Suprapubic skin (tissue), 4 donors: ENCODE results near the gene HMX3. TPM values are rescaled to one million over a fixed set of nuclear protein-coding genes. Genes with fewer than 3 reads are reported as not detected.

Experiments
- DNase-seq, 2 donors: peaks; one replicate each; pipeline ENCODE4 v3.0.0-alpha.2; 2019; ENCODE audit warnings: low spot score in 2 of 2
- H3K27ac ChIP-seq: fragments of 200-600 bp; sonication (generic); one replicate; pipeline ENCODE4 v1.5.1; 2019
- H3K27me3 ChIP-seq: fragments of 200-600 bp; sonication (generic); one replicate; pipeline ENCODE4 v1.5.1; 2019
- H3K36me3 ChIP-seq: fragments of 200-600 bp; sonication (generic); one replicate; pipeline ENCODE4 v1.5.1; 2019
- H3K4me1 ChIP-seq: fragments of 200-600 bp; sonication (generic); one replicate; pipeline ENCODE4 v1.5.1; 2019
- H3K4me3 ChIP-seq: fragments of 200-600 bp; sonication (generic); one replicate; pipeline ENCODE4 v1.5.1; 2019; ENCODE audit warnings: mild to moderate bottlenecking
- H3K9me3 ChIP-seq: fragments of 200-600 bp; sonication (generic); one replicate; pipeline ENCODE4 v1.5.1; 2019
- CTCF ChIP-seq, 2 donors: fragments of 200-600 bp in 1 of 2; fragments of 450-650 bp in 1 of 2; sonication (generic) in 1 of 2; IDR thresholded peaks; one replicate each; pipeline ENCODE4 v1.5.1; 2016 to 2019; ENCODE audit warnings: antibody characterized with exemption in 2 of 2, mild to moderate bottlenecking in 1 of 2, moderate library complexity in 1 of 2
- EP300 ChIP-seq: sonication (generic); formaldehyde crosslinking; IDR thresholded peaks from one replicate; pipeline ENCODE4 v1.6.1; 2017; ENCODE audit warnings: antibody characterized with exemption
- POLR2A ChIP-seq, 2 donors: fragments of 450-650 bp; IDR thresholded peaks; one replicate each; pipeline ENCODE4 v1.6.1; 2017; ENCODE audit warnings: antibody characterized with exemption in 2 of 2, mild to moderate bottlenecking in 2 of 2, moderate library complexity in 2 of 2
- POLR2AphosphoS5 ChIP-seq, 3 donors: sonication (generic); formaldehyde crosslinking; IDR thresholded peaks; one replicate each; pipeline ENCODE4 v1.6.1; 2017; ENCODE audit warnings: antibody characterized with exemption in 3 of 3
- WGBS: methylation state at CpG from one replicate; pipeline ENCODE4 v1.1.5; 2018; 5-methylcytosine and 5-hydroxymethylcytosine counted together
- total RNA-seq, 4 donors: library from RNA; depleted of rRNA; stranded (reverse); fragments of >200 nt; gene quantifications; one replicate each; pipeline ENCODE4 v1.1.0, GENCODE V29; 2016

HMX3 gene
- total RNA-seq, 4 donors from 2014 or later = not detected

GRCh38 chr10:123153486-123154091 lies 17.8 kb downstream of the HMX3 start:
- H3K4me3 ChIP-seq = peak overlapping the region; percentile 92
- WGBS = 37% methylated on average over 9 of the region's 9 CpGs
- H3K4me1 ChIP-seq = peaks cover 41% of the 10 kb centered on the region
- peaks cover 15% of the 10 kb centered on the region for H3K36me3 ChIP-seq
- no peak overlapping the region for H3K27ac ChIP-seq
- DNase-seq = no peak
- TF ChIP-seq EP300 (no peak), POLR2A (IDR thresholded peaks at IDR 0.05) (no peak), CTCF (IDR thresholded peaks at IDR 0.05) (no peak), POLR2AphosphoS5 (IDR thresholded peaks at IDR 0.05) (no peak)
- H3K27me3 ChIP-seq = peaks cover 50% of the 10 kb centered on the region
- H3K9me3 ChIP-seq = no peaks in the 10 kb centered on the region

- H3K36me3 ChIP-seq = peaks cover 21% of the 10 kb centered on the region
- DNase-seq = peak; percentile 99
- H3K4me3 ChIP-seq = peak within 1 kb of the TSS; percentile 92
- peaks cover 44% of the 10 kb centered on the region for H3K27me3 ChIP-seq
- TF ChIP-seq EP300 = no peak
- peak; percentile 56 to 62 for TF ChIP-seq POLR2A (IDR thresholded peaks at IDR 0.05)
- TF ChIP-seq CTCF (IDR thresholded peaks at IDR 0.05) = peak in 1 of 2 donors; percentile 27
- peak in 2 of 3 donors; percentile 17 to 71 for TF ChIP-seq POLR2AphosphoS5 (IDR thresholded peaks at IDR 0.05)
- peaks cover 35% of the 10 kb centered on the region for H3K4me1 ChIP-seq
- H3K27ac ChIP-seq = peak within 1 kb of the TSS; percentile 85
- H3K9me3 ChIP-seq = no peaks in the 10 kb centered on the region
- 0% methylated on average over 22 of the region's 50 CpGs for WGBS
Observed at GRCh38 chr10:123154092-123154710, 18.4 kb downstream of the HMX3 start, which contains the start of gene BUB3. TSS of gene BUB3 (plus strand) at chr10:123154402. CDS start at chr10:123154918, 516 bp downstream.

- Histone ChIP-seq H3K4me3 (peak overlapping the region; percentile 92), H3K9me3 (no peaks in the 10 kb centered on the region), H3K27me3 (peaks cover 37% of the 10 kb centered on the region), H3K27ac (peak overlapping the region; percentile 85), H3K36me3 (peaks cover 24% of the 10 kb centered on the region), H3K4me1 (peaks cover 28% of the 10 kb centered on the region)
- 12% methylated on average over 21 of the region's 49 CpGs for WGBS
- no peak for DNase-seq
- no peak for TF ChIP-seq POLR2A (IDR thresholded peaks at IDR 0.05)
- no peak for TF ChIP-seq CTCF (IDR thresholded peaks at IDR 0.05)
- TF ChIP-seq EP300 = no peak
- TF ChIP-seq POLR2AphosphoS5 (IDR thresholded peaks at IDR 0.05) = no peak
Observed at GRCh38 chr10:123154711-123155505, 19.1 kb downstream of the HMX3 start.

- TF ChIP-seq CTCF (IDR thresholded peaks at IDR 0.05) (no peak), POLR2A (IDR thresholded peaks at IDR 0.05) (no peak), EP300 (no peak), POLR2AphosphoS5 (IDR thresholded peaks at IDR 0.05) (no peak)
- no peak overlapping the region for H3K27ac ChIP-seq
- H3K36me3 ChIP-seq = peaks cover 33% of the 10 kb centered on the region
- peaks cover 25% of the 10 kb centered on the region for H3K27me3 ChIP-seq
- WGBS = 88% methylated on average over 2 of the region's 2 CpGs
- H3K4me1 ChIP-seq = peaks cover 17% of the 10 kb centered on the region
- no peak overlapping the region for H3K4me3 ChIP-seq
- no peak for DNase-seq
- H3K9me3 ChIP-seq = no peaks in the 10 kb centered on the region
Observed at GRCh38 chr10:123156078-123156477, 20.3 kb downstream of the HMX3 start.

- 91% methylated on average over 3 of the region's 3 CpGs for WGBS
- Histone ChIP-seq H3K27ac (no peak overlapping the region), H3K4me1 (peaks cover 11% of the 10 kb centered on the region), H3K27me3 (peaks cover 14% of the 10 kb centered on the region), H3K36me3 (peaks cover 43% of the 10 kb centered on the region), H3K9me3 (no peaks in the 10 kb centered on the region), H3K4me3 (no peak overlapping the region)
- TF ChIP-seq POLR2A (IDR thresholded peaks at IDR 0.05) (no peak), EP300 (no peak), CTCF (IDR thresholded peaks at IDR 0.05) (no peak), POLR2AphosphoS5 (IDR thresholded peaks at IDR 0.05) (no peak)
- no peak for DNase-seq
Observed at GRCh38 chr10:123157210-123157609, 21.4 kb downstream of the HMX3 start.
